Muscle of arm (tissue), 12 donors: ENCODE data around the gene TUT4. TPM values are rescaled to one million over a fixed set of nuclear protein-coding genes. Genes with fewer than 3 reads are reported as not detected.

ENCODE experiments used
- DNase-seq: peaks from one replicate; pipeline ENCODE4 v3.0.0-alpha.2; 2013
- polyA plus RNA-seq, 12 donors: library from polyadenylated mRNA; unstranded; fragments of 120-200 nt; gene quantifications; one replicate each; pipeline ENCODE4 v1.2.1, GENCODE V29; 2013; ENCODE audit not compliant: insufficient read length in 12 of 12

The TUT4 gene
- polyA plus RNA-seq, 12 donors, result 56.8 to 127 (median 91.5) TPM; not detected in 1

- DNase-seq, result no peak
These were observed 8.0 kb downstream of the TUT4 start for GRCh38 chr1:52544665-52545525.

- no peak for DNase-seq
These were observed 10.7 kb downstream of the TUT4 start for GRCh38 chr1:52542085-52542688.

GRCh38 chr1:52534928-52535764, 17.7 kb downstream of the TUT4 start:
- no peak for DNase-seq

- no peak for DNase-seq
These were observed 19.2 kb downstream of the TUT4 start for GRCh38 chr1:52533713-52534112.

- DNase-seq, result no peak
These were observed 20.1 kb downstream of the TUT4 start for GRCh38 chr1:52532731-52533327.

- no peak for DNase-seq
These were observed 20.6 kb downstream of the TUT4 start for GRCh38 chr1:52532247-52532646.

- DNase-seq, result no peak
These were observed 21.5 kb downstream of the TUT4 start for GRCh38 chr1:52531249-52531872.

- DNase-seq, result no peak
These were observed 22.2 kb downstream of the TUT4 start for GRCh38 chr1:52530563-52531144.

GRCh38 chr1:52523376-52523775, 29.5 kb downstream of the TUT4 start:
- DNase-seq, result no peak

GRCh38 chr1:52520148-52520547, 32.7 kb downstream of the TUT4 start:
- DNase-seq, result no peak

GRCh38 chr1:52518962-52519361, 33.9 kb downstream of the TUT4 start:
- DNase-seq, result no peak

GRCh38 chr1:52511851-52512615, 40.9 kb downstream of the TUT4 start:
- no peak for DNase-seq

- no peak for DNase-seq
These were observed 41.5 kb downstream of the TUT4 start for GRCh38 chr1:52511439-52511838.

- DNase-seq, result no peak
These were observed 45.9 kb downstream of the TUT4 start for GRCh38 chr1:52506920-52507546.

GRCh38 chr1:52506349-52506748, 46.5 kb downstream of the TUT4 start:
- DNase-seq, result no peak

- DNase-seq, result no peak
These were observed 48.2 kb downstream of the TUT4 start for GRCh38 chr1:52504720-52505119.

GRCh38 chr1:52503706-52504105, 49.2 kb downstream of the TUT4 start:
- DNase-seq, result no peak

GRCh38 chr1:52502789-52503188, 50.1 kb downstream of the TUT4 start:
- DNase-seq, result no peak

- no peak for DNase-seq
These were observed 65.3 kb downstream of the TUT4 start for GRCh38 chr1:52487632-52488031.
